ENCODE results near the gene STX16.
"Not testable (repeated sequence)": the region's sequence is repeated elsewhere in the genome, so short reads cannot be mapped to it uniquely, and the experiment has no call there.

STX16 gene

GRCh38 chr20:58713801-58714339 lies 62.8 kb downstream of the STX16 start:
- DNase-seq, result no peak

GRCh38 chr20:58714340-58714922 lies 63.3 kb downstream of the STX16 start:
- no peak for DNase-seq

- no peak for DNase-seq
Measured at GRCh38 chr20:58714923-58715351, 63.9 kb downstream of the STX16 start.

- DNase-seq, result no peak
Measured at GRCh38 chr20:58715391-58715800, 64.3 kb downstream of the STX16 start.

GRCh38 chr20:58715801-58716475 lies 64.9 kb downstream of the STX16 start:
- DNase-seq, result no peak

- no peak for DNase-seq
Measured at GRCh38 chr20:58716476-58717277, 65.6 kb downstream of the STX16 start.

GRCh38 chr20:58717278-58718091 lies 66.4 kb downstream of the STX16 start:
- DNase-seq, result no peak

- DNase-seq, result no peak
Measured at GRCh38 chr20:58718121-58718563, 67.1 kb downstream of the STX16 start.

- DNase-seq, result no peak
Measured at GRCh38 chr20:58718729-58719128, 67.6 kb downstream of the STX16 start.

- DNase-seq, result no peak
Measured at GRCh38 chr20:58719258-58719657, 68.2 kb downstream of the STX16 start.

GRCh38 chr20:58719971-58720371 lies 68.9 kb downstream of the STX16 start:
- DNase-seq, result no peak

GRCh38 chr20:58720890-58721289 lies 69.8 kb downstream of the STX16 start:
- no peak for DNase-seq

GRCh38 chr20:58721951-58722778 lies 71.1 kb downstream of the STX16 start:
- DNase-seq, result no peak

GRCh38 chr20:58722877-58723627 lies 72.0 kb downstream of the STX16 start:
- no peak for DNase-seq

GRCh38 chr20:58723628-58723984 lies 72.5 kb downstream of the STX16 start:
- no peak for DNase-seq

- not testable (repeated sequence) for DNase-seq
Measured at GRCh38 chr20:58726156-58726555, 75.1 kb downstream of the STX16 start.

Data from GDM1 (cell line).